Measurements from ENCODE around the gene VPS9D1.

Gene VPS9D1, protein sequence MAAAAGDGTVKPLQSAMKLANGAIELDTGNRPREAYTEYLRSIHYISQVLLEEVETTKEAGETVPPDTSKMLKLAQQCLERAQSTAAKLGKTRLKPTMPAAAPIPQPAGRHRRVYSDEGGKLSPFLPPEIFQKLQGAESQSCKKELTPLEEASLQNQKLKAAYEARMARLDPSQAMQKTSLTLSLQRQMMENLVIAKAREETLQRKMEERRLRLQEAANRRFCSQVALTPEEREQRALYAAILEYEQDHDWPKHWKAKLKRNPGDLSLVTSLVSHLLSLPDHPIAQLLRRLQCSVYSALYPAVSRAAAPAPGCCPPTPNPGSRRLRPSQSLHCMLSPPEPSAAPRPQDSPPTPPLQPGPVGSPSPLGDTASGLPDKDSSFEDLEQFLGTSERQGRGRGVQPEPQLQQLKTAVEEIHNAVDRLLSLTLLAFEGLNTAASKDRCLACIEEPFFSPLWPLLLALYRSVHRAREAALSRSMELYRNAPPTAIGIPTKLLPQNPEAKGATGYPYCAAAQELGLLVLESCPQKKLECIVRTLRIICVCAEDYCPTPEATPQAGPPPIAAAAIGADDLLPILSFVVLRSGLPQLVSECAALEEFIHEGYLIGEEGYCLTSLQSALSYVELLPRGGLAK

DNA sequence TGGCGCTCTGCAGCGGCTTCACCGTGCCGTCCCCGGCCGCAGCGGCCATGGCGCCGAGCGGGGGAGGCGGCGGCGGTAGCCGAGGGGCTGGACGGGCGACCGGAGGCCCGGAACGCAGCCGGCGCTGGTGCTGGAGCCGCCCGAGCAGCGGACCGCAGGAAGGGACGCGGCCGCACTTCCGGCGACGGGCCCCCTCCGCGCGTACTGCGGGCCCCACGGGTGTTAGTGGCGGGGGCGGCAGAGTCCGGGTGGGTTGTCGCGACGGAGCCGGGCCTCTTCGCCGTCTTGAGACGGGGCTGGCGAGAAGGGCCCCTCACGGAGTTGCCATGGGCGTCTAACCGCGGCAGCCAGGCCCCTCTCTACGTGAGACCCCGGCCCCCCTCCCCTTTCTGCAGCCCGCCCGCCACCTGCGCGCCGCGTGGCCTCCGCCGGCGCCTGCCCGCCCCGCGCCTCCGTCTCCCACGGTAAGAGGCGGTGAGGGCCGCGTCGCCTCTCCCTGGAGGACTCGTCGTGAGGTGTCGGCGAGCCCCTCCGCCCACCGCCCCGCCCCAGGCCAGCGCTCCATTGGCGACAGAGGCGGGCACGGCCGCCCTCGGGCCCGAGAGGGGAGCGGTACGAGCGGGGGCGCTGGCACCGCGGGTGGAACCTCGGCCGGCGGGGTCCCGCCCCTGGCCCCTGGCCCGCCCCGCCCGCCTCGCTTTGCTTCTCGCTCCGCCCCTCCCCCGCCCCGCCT, at the start of gene VPS9D1, which contains the start of gene ZNF276:
VPS9D1 (minus strand) TSS at position 86 of the 733 bp plus-strand sequence; CDS start at position 49, 37 bp downstream.
ZNF276 (plus strand) TSS at position 725 of the 733 bp plus-strand sequence. CDS start 104 bp downstream, outside the sequence.
- peak; percentile 92 for DNase-seq (ENCODE audit: low spot score)
- TF ChIP-seq, protein P1, sequence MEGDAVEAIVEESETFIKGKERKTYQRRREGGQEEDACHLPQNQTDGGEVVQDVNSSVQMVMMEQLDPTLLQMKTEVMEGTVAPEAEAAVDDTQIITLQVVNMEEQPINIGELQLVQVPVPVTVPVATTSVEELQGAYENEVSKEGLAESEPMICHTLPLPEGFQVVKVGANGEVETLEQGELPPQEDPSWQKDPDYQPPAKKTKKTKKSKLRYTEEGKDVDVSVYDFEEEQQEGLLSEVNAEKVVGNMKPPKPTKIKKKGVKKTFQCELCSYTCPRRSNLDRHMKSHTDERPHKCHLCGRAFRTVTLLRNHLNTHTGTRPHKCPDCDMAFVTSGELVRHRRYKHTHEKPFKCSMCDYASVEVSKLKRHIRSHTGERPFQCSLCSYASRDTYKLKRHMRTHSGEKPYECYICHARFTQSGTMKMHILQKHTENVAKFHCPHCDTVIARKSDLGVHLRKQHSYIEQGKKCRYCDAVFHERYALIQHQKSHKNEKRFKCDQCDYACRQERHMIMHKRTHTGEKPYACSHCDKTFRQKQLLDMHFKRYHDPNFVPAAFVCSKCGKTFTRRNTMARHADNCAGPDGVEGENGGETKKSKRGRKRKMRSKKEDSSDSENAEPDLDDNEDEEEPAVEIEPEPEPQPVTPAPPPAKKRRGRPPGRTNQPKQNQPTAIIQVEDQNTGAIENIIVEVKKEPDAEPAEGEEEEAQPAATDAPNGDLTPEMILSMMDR (IDR thresholded peaks at IDR 0.05; ENCODE audit: extremely low read depth, missing control alignments) = no peak

DNA sequence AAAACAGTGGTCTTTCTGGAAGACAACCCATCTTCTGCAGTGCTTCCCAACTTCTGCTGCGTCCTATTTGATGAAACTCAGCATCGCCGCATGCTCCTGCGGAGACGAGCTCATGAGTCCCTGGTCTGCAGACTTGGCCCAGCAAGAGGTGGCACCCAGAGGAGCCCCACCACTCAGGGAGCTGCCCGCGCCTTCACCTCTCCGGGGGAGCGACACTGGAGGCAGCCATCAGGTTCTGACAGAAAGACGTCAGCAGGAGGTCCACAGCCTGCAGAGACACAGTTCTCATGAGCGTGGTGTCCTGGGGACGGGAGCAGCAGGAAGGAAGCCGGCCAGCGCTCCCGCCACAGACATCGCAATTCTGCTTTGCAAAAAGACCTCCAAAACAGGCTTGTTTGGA, 49.7 kb upstream of the VPS9D1 start:
- DNase-seq (ENCODE audit: low spot score) = no peak
- TF ChIP-seq, protein P1 (IDR thresholded peaks at IDR 0.05; ENCODE audit: extremely low read depth, missing control alignments) = no peak

DNA sequence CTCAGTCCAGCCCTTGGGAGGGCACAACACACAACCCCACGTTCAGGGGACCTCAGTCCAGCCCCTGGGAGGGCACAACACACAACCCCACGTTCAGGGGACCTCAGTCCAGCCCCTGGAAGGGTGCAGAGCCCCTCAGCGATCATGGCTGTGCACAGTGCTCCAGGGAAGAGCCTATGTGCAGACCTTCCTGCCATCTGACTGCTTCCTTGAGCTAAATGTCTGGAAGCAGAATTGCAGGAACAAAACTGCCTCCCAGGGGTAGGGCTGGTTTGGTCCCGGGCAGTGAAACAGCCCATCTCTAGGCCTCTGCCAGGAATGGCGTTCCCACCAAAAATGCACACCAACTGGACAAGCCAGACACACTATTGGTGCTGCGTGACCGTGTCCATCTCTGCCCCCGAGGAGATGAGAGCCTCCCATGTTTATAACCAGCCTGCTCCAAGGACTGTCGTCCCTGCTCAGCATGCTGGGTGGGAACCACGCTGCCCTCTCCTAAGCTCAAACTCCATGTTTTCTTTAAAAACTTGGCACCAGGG, 44.7 kb upstream of the VPS9D1 start:
- DNase-seq (ENCODE audit: low spot score) = no peak
- TF ChIP-seq, protein P1 (IDR thresholded peaks at IDR 0.05; ENCODE audit: extremely low read depth, missing control alignments) = no peak

DNA sequence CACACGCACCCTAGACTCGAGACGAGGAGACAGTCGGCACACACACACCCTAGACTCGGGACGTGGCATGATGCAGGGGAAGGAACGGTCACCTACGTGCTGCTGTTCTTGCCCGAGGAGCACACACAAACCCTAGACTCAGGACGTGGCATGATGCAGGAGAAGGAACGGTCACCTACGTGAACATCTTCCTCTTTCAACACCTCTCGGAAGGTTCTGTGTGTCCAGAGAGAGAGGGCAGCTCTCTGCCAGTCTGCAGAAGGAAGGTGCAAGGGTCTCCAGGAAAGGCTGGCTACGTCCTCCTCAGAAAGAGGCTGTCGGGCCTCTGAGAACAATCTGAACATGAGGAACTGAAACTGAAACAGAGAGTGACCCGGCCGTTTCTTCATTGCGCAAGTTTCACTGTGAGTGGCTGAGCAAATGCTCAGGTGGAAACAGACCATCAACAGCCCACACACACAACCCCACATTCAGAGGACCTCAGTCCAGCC, 44.1 kb upstream of the VPS9D1 start:
- TF ChIP-seq, protein P1 (IDR thresholded peaks at IDR 0.05; ENCODE audit: extremely low read depth, missing control alignments) = no peak
- DNase-seq (ENCODE audit: low spot score) = peak; percentile 86

DNA sequence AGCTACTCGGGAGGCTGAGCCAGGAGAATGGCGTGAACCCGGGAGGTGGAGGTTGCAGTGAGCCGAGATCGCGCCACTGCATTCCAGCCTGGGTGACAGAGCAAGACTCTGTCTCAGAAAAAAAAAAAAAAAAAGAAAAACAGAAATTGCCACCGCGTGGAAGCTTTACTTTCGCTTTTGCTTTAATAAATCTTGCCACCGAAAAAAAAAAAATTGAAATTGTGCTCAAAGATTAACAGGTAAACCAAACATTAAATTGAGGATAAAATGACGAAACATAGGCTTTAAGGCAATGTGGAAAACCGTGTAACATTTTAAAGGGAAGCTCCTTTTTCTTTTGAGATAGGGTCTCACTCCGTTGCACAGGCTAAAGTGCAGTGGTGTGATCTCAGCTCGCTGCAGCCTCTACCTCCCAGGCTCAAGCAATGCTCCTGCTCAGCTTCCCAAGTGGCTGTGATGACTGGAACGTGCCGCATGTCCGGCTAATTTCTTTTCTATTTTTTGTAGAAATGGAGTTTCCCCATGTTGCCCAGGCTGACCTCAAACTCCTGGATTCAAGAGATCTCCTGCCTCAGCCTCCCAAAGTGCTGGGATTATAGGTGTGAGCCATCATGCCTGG, 40.7 kb upstream of the VPS9D1 start:
- DNase-seq (ENCODE audit: low spot score) = no peak
- TF ChIP-seq, protein P1 (IDR thresholded peaks at IDR 0.05; ENCODE audit: extremely low read depth, missing control alignments) = no peak

DNA sequence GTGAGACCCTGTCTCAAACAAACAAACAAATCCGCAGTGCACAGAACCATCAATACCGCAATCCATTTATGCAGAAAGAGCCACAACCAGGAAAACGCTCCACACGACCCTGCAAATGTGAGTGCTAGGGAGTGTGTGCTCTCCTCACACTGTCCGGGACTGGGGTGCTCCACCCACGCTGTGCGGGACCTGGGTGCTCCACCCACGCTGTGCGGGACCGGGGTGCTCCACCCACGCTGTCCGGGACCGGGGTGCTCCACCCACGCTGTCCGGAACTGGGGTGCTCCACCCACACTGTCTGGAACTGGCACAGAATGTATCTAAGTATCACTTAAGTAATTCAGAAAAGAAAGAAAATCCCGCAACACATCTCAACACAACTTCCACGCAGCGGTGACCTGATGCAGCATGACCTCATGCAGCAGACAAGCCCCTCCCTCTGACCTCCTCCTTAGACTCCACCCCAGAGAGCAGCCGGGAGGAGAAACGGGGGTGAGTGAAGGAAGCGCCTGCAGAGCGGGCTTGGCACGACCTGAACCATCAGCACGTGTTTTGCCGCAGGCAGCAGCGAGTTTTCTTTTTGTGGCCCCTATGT, 39.1 kb upstream of the VPS9D1 start:
- DNase-seq (ENCODE audit: low spot score) = no peak
- TF ChIP-seq, protein P1 (IDR thresholded peaks at IDR 0.05; ENCODE audit: extremely low read depth, missing control alignments) = no peak
